ENCODE results near the gene RALGPS1.

The RALGPS1 gene

GRCh38 chr9:127123064-127123890, 208.7 kb downstream of the RALGPS1 start:
- DNase-seq, result no peak

- peak; percentile 29 for DNase-seq
These were observed 209.5 kb downstream of the RALGPS1 start for GRCh38 chr9:127124111-127124531.

DNA sequence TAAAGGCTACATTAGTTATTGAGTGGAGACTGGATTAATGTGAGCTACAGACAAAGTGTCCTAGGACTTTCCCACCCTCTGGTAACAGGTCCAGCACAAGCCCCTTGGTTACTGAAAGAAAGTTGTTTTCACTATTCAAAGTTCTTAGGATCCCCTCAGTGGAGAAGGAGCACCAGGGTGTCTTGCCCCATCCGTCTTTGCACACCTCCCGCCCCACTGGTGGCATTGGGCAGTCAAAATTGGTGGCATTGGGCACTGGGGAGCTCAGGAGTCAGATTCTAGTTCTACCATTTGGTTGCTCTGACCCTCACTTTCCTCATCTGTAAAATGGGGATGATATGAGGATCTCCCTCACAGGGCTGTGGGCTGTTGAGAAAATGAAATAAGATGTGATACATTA, 210.2 kb downstream of the RALGPS1 start:
- DNase-seq, result no peak

DNA sequence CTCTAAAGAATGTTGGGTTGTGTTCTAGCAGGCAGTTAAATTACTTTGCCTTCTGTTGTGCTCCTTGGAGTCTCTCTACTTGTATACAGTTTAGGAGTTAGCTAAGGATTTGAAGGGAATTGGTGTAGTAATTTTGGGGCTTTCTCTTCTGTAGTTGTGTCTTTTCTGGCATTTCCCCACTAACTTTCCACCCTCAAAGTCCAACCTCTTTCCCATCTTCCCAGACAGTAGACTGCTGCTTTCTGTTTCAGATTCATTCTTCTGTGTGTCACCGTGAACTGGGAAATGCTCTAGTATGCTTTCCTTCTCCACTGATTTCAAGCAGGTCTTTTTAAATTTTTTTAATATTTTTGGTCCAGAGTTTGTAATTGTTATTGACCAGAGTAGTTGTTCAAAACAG, 212.4 kb downstream of the RALGPS1 start:
- DNase-seq, result no peak

DNA sequence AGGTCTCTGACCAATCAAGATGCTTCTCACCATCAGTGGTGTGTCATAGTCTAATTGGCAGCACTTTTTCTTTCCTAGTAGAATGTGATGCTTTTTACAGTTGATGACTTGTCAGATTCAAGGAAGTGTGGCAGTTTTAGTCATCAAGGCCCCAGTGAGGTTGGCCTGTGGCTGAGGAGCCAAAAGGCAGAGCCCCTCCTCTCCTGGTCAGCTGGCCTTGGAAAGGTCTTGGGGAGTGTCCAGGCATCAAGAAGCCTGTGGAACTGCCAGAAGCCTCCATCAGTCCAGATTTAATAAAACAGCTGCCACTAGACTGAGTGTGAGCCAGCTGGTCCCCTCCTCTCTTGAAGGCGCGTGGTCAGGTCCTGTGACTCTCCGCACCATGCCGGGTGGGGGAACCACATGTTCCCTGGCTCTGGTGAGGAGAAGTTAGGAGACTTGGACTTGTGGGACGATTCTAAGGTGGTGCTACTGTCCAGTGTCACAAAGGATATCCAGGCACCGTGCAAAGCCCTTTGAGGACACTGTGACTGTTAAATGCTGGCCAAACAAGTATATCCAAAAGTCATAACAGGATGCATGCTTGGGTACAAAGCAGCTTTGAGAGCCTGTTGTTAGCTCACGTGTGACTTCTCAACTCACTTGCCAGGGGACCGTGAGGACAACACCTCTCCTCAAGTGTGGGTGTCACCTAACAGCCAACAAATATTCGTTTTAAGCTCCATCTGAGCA, 213.9 kb downstream of the RALGPS1 start:
- DNase-seq, result peak; percentile 34

GRCh38 chr9:127129073-127129717, 214.6 kb downstream of the RALGPS1 start:
- no peak for DNase-seq

DNA sequence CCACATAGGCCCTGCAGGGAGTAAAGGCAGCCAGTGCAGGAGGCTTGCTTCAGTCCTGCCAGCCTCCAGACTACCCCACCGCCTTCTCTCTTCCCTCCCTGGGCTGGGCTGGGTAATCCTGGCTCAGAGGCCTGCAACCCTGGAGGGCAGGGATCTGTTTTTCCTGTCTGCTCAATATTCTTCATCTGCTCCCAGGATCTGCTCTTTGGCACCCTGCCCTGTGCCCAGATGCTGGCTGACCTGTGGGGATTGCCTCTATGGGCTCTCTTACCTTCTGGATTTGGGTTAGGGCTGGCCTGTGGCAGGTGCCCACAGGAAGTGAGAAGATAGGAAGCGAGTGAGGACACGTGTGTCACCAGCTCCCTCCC, 215.1 kb downstream of the RALGPS1 start:
- DNase-seq, result no peak

DNA sequence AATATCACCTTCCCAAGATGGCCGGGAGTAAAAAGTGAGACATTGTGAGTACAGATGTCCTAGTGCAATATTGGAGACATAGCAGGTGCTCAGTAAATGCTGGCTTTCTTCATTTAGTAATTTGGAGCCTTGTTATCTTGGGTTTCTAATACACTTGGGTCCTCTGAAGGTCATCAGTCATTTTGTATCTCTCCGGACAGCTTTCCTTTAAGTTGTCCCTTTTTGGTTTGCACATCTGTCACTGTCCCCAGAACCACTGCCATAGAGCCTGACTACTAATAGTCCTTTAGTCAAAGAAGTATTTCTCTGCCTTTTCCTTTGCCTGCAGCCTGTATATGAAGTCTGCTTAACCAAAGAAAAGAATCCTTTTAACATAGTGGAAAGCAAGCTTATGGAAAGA, 215.7 kb downstream of the RALGPS1 start:
- no peak for DNase-seq

DNA sequence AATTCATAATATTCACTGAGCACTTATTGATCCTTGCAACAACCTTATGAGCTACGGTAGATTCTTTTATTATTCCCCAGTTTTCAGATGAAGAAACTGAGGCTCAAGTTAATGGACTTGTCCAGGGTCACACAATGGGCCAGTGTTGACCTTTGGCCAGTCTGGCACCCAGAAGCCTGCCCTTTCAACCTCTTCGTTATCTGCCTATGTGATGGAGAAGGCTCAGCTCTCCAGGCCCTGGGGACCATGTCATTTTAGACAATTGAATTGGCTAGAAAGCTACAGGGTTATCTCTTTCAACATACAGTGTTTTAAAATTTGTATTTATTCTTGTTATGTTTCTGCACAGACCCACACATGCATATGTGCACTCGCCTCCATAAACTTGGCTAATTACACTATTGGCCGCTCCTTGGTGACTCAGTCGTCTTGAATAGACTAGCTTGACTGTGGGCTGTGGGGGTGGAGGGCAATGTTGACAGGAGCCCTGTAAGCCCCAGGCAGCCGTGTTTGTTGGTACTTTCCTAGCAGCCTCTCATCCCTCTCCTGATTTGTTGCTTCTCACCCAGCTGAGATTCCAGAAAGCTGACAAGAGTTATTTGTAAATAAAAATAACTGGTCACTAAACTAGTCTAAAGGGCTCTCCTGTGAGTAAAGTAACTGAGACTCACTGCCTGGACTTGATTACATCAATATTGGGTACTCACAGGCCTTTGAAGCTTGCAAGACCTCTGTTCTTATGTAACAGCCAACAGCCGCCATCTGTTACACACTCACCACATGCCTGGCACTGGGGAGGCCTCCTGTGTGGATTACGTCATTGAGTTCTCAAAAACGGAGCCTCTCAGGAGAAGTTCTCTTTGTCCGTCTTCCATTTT, 216.3 kb downstream of the RALGPS1 start:
- peak; percentile 89 for DNase-seq

DNA sequence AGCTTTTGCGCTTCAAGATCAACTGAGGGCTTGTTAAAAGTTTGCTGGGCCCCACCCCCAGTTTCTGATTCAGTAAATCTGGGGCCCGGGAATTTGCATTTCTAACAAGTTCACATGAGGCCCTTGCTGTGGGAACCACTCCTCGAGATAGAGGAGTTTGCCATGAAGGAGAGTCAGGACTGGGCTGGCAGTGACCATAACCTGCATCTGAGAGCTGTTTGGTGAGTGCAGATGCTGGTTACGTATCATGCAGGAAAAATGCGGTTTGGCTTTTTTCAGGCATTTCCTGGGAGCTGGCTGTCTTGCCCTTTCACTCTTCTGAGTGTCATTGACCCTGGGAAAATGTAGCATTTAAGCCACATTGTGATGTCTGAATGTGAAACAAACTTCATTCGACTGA, 217.3 kb downstream of the RALGPS1 start:
- DNase-seq, result peak; percentile 70

DNA sequence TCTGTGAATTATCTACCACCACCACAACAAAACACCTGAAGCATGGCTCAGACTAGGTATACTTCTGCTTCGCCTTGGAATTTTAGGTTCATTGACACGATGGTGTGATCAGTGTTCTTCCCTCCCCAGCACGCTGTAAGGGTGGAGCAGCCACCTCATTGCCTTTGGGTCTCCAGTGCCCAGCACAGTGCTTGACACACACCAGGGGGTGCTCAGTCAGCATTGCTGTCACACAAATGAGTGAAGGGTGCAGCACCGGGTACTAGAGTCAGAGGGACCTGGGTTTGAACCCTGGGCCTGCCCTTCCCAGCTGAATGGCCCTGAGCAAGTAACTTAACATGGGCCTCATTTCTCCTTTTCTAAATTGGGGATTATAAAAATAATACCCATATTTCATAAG, 217.8 kb downstream of the RALGPS1 start:
- no peak for DNase-seq

DNA sequence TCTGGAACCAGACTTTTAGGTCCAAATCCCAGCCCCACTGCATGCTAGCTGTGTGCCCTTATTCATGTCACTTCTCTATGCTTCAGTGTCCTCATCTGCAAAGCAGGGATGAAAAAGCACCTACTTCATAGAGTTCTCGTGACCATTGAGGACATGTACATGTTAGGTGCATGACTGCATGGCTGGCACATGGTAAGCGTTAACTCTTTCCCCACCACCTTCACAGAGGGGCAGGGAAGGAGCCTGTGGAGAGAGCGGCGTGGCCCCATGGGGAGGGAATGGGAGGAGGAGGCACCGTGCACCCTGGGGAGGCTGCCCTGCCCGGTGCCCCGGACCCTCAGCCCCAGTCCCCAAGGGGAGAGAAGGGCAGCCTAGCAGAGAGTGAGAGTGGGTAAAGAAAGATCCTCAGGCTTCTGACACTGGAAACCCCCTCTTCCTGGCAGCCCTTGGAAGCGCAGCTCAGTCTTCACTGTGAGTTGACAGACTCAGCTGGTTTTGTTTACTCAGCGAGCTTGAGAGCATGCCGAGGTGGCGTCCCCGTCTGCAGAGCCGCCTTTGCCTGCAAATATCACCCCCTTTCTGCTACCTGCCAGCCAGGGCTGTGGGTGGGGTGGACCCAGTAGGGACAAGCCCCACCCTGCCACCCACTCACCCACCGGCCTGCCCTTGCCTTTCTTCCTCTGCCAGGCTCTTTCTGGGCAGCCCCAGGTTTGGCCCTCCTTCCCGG, 218.5 kb downstream of the RALGPS1 start:
- peak; percentile 57 for DNase-seq

- peak; percentile 88 for DNase-seq
These were observed 219.2 kb downstream of the RALGPS1 start for GRCh38 chr9:127133739-127134167.

DNA sequence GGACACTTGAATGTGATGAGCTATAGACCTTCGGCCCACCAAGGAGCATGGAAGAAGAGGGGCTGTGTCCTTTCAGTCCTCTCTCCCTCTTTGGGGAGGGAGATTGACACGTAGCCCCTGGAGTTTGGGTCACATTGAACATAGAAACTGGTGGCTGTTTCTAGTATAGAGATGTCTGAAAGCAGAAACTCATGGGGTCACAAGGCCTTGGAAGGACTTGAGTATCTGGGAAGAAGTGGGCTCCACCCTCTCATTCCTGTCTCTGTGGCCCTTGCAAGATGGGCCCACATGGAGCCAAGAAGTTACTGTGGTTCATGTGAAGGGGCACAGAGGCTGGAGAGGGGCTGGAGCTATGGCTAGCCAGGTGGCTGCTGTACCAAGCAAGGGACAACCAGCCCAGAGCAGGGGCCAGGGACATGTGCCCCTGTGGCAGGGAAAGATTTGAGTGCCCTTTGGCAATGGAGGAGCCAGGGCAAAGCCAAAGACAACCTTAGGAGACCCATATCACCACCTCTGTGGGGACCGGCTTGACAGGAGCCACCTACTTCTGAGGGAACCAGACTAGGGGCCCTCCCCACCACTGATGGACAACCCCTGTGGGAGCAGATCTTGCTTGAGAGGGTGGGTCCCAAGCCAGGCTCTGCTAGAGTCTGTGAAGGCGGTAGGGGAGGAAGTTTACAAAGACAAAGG, 220.6 kb downstream of the RALGPS1 start:
- no peak for DNase-seq

DNA sequence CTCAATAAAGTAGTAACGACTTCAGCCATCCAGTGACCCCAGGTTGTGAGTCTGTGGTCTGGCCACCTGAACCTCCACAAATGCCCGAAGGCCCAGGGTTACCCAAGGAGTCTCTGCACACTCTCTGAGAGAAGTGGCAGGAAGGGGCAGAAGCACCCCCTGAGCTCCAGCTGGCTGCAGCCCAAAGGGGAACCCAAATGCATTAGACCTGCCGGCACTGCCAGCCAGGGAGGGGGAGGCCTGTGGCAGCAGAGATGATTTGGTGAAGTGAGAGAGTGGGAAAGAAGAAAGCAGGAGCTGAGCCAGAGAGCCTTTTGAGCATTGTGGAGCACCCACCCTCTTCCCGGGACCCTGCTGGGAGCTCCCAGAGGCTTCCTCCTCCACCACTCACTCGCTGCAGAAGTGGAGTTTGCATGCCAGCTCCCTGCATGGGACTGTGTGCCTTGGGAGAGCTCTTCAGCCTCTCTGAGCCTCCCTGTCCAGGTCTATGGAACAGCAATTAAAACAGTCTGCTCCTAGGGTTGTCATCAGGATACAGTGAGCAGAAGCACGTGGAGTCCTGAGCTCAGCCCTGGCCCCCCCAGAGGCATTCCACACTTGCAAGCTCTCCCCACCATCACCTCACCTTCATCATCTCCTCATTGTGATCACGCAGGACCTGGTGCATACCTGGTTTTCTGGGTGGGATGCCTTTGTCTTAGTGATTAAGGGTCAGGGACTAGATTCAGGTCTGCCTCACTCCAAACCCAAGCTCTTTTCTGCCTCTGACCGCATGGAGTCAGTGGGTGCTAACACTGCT, 221.7 kb downstream of the RALGPS1 start:
- DNase-seq, result no peak

DNA sequence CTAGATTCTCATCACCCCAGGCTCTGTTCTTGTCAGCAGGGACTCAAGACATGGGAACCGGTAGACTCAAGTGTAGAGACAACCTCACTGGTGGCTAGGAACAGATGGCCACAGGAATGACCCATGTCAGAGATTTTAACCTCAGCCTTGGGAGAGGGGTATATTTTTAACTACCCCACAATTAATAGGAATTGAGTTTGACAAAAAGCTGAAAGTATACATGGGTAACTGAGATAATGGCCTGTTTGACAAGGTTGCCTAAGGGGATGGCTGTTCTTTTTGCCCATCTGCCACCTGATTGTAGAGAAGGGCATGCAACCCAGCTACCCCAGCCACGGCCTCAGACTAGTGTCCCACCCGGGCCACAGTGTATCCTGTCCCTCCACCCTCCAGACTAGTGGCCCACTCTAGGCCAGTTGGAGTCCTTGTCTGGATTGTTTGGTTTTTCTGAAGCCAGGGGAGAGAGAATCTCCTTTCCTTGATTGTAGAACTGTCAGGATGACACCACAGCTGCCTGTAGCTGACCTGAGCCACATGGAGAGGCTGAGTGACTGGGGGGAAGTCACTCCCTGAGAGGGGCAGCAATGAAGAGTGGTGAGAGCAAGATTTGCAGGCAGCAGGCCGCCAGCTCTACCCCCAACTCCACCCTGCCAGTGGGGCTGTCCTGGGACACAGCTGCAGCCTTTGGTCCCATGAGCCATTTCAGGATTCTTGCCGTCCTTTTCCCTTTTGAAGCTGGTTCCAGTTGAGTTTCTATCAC, 222.5 kb downstream of the RALGPS1 start:
- DNase-seq, result no peak

DNA sequence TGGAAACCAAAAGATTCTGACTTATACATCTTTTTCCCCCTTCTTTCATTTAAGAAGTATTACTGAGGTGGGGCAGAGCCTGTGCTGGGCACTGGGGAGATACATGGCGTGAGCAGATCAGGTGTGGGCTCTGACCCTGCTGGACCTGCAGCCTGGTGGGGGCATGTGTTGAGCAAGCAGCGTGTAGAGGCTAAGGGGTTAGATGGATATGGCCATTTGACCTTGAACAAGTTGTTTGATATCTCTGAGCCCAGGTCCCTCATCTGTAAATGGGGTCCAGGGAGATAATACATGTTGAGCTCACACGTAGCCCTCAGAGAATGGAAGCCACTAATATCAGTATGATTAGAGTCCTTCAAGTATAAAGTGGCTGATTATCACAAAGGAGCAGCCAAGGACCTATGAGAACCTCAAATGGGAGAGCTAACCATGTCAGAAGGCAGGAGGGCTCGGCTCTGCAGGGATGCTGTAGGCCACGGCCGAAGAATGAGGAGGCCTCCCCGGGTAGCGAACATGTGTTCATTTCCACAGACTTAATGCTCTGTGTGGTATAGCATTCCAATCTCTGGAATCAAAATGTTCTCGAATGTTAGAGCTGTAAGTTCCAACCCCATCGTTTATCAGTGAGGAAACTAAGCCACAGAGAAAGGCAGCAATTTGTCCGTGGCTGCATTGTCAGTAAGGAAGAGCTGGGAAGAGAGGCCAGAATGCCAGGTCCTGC, 223.2 kb downstream of the RALGPS1 start:
- DNase-seq, result peak; percentile 55

GRCh38 chr9:127138444-127138843, 223.9 kb downstream of the RALGPS1 start:
- DNase-seq, result no peak
